H9 (cell line): Measurements from ENCODE around the gene TFF1. TPM values are rescaled to one million over a fixed set of nuclear protein-coding genes. Genes with fewer than 3 reads are reported as not detected.
A peak's percentile ranks its signal among the peaks of the same experiment; 100 is the strongest.

Source experiments
- DNase-seq: peaks from one replicate; pipeline ENCODE4 v3.0.0-alpha.2; 2017
- H2AFZ ChIP-seq: one replicate; pipeline ENCODE4 v1.6.1; 2013; ENCODE audit warnings: mild to moderate bottlenecking, low read length, control low read depth, moderate library complexity
- H2AK5ac ChIP-seq: 2 replicates; pipeline ENCODE4 v1.6.1; 2013; ENCODE audit warnings: low read length, control low read depth, mixed read lengths; ENCODE audit not compliant: insufficient read length
- H2BK120ac ChIP-seq: one replicate; pipeline ENCODE4 v1.6.1; 2013; ENCODE audit warnings: low read depth, mild to moderate bottlenecking, low read length, control low read depth, inconsistent platforms; ENCODE audit not compliant: poor library complexity, severe bottlenecking
- H2BK12ac ChIP-seq: 2 replicates; pipeline ENCODE4 v1.6.1; 2013; ENCODE audit warnings: low read length, control low read depth, mixed read lengths, low read depth; ENCODE audit not compliant: insufficient read length
- H2BK15ac ChIP-seq: 2 replicates; pipeline ENCODE4 v1.6.1; 2013; ENCODE audit warnings: low read depth, low read length, control low read depth
- H2BK20ac ChIP-seq: one replicate; pipeline ENCODE4 v1.6.1; 2013; ENCODE audit warnings: low read depth, mild to moderate bottlenecking, low read length, control low read depth, inconsistent platforms; ENCODE audit not compliant: poor library complexity, severe bottlenecking
- H2BK5ac ChIP-seq: 2 replicates; pipeline ENCODE4 v1.6.1; 2013; ENCODE audit warnings: low read length, control low read depth, mixed read lengths; ENCODE audit not compliant: insufficient read length
- H3K14ac ChIP-seq: 2 replicates; pipeline ENCODE4 v1.6.1; 2013; ENCODE audit warnings: low read length, control low read depth; ENCODE audit not compliant: insufficient read depth
- H3K18ac ChIP-seq: 2 replicates; pipeline ENCODE4 v1.6.1; 2013; ENCODE audit warnings: low read depth, mild to moderate bottlenecking, mixed read lengths, low read length, control low read depth; ENCODE audit not compliant: insufficient read length
- H3K23ac ChIP-seq: 2 replicates; pipeline ENCODE4 v1.6.1; 2013; ENCODE audit warnings: low read length, control low read depth, mixed read lengths, low read depth; ENCODE audit not compliant: insufficient read length
- H3K23me2 ChIP-seq: 2 replicates; pipeline ENCODE4 v1.6.1; 2013; ENCODE audit warnings: low read depth, mild to moderate bottlenecking, mixed read lengths, low read length, control low read depth; ENCODE audit not compliant: insufficient read length, poor library complexity, severe bottlenecking
- H3K27ac ChIP-seq: 2 replicates; pipeline ENCODE4 v1.5.1; 2013; ENCODE audit warnings: low read length, control low read depth, mixed read lengths, low read depth; ENCODE audit not compliant: insufficient read length
- H3K27me3 ChIP-seq: 2 replicates; pipeline ENCODE4 v1.6.1; 2013; ENCODE audit warnings: low read length, control low read depth, inconsistent platforms; ENCODE audit not compliant: insufficient read depth
- H3K4ac ChIP-seq: 2 replicates; pipeline ENCODE4 v1.6.1; 2013; ENCODE audit warnings: low read depth, mild to moderate bottlenecking, control low read depth, inconsistent platforms, low read length, moderate library complexity
- H3K4me1 ChIP-seq: 2 replicates; pipeline ENCODE4 v1.6.1; 2013; ENCODE audit warnings: low read length, control low read depth, inconsistent platforms; ENCODE audit not compliant: insufficient read depth
- H3K4me2 ChIP-seq: 2 replicates; pipeline ENCODE4 v1.6.1; 2013; ENCODE audit warnings: low read length, control low read depth, mixed read lengths; ENCODE audit not compliant: insufficient read length, insufficient read depth
- H3K56ac ChIP-seq: 2 replicates; pipeline ENCODE4 v1.6.1; 2013; ENCODE audit warnings: low read depth, mild to moderate bottlenecking, mixed read lengths, low read length, control low read depth; ENCODE audit not compliant: insufficient read length
- H3K79me1 ChIP-seq: 2 replicates; pipeline ENCODE4 v1.6.1; 2013; ENCODE audit warnings: low read depth, mild to moderate bottlenecking, moderate library complexity, low read length, control low read depth, inconsistent platforms; ENCODE audit not compliant: insufficient read depth, poor library complexity, severe bottlenecking
- H3K79me2 ChIP-seq: 2 replicates; pipeline ENCODE4 v1.6.1; 2013; ENCODE audit warnings: low read length, control low read depth, inconsistent platforms; ENCODE audit not compliant: insufficient read depth
- H3K9ac ChIP-seq: 2 replicates; pipeline ENCODE4 v1.6.1; 2013; ENCODE audit warnings: low read length, control low read depth, mixed read lengths; ENCODE audit not compliant: insufficient read length; ENCODE audit errors: extremely low read depth
- H3K9me3 ChIP-seq: one replicate; pipeline ENCODE4 v1.6.1; 2013; ENCODE audit warnings: low read depth, low read length, inconsistent platforms; ENCODE audit not compliant: control insufficient read depth
- H3T11ph ChIP-seq: one replicate; pipeline ENCODE4 v1.6.1; 2013; ENCODE audit warnings: mild to moderate bottlenecking, low read length, control low read depth, inconsistent platforms
- H4K20me1 ChIP-seq: one replicate; pipeline ENCODE4 v1.6.1; 2013; ENCODE audit not compliant: control insufficient read depth, insufficient read length, insufficient read depth
- H4K5ac ChIP-seq: 2 replicates; pipeline ENCODE4 v1.6.1; 2013; ENCODE audit warnings: low read depth, mild to moderate bottlenecking, mixed read lengths, low read length, control low read depth; ENCODE audit not compliant: insufficient read length
- H4K8ac ChIP-seq: replicated peaks from 2 replicates; pipeline ENCODE4 v1.6.1; 2013; ENCODE audit warnings: low read length, control low read depth, mixed read lengths, low read depth; ENCODE audit not compliant: insufficient read length
- H4K91ac ChIP-seq: 2 replicates; pipeline ENCODE4 v1.6.1; 2013; ENCODE audit warnings: low read depth, mild to moderate bottlenecking, moderate library complexity, mixed read lengths, low read length, control low read depth; ENCODE audit not compliant: insufficient read length
- H3K27ac Mint-ChIP-seq, 3 experiments: 2 replicates in 2 of 3; 3 replicates in 1 of 3; pipeline ENCODE4 v1.8.0; 2020 to 2021; ENCODE audit warnings: mixed read lengths in 3 of 3, mild to moderate bottlenecking in 1 of 3, moderate library complexity in 1 of 3
- H3K27me3 Mint-ChIP-seq: 2 replicates; pipeline ENCODE4 v1.8.0; 2021; ENCODE audit warnings: low read depth, mild to moderate bottlenecking, moderate library complexity, mixed read lengths
- H3K36me3 Mint-ChIP-seq, 3 experiments: 2 replicates in 2 of 3; 3 replicates in 1 of 3; pipeline ENCODE4 v1.8.0; 2020 to 2021; ENCODE audit warnings: low read depth in 3 of 3, mixed read lengths in 3 of 3; ENCODE audit not compliant: insufficient read depth in 1 of 3
- H3K4me1 Mint-ChIP-seq, 2 experiments: 2 replicates each; pipeline ENCODE4 v1.8.0; 2020; ENCODE audit warnings: mixed read lengths in 2 of 2
- H3K4me3 Mint-ChIP-seq, 2 experiments: 2 replicates in 1 of 2; 3 replicates in 1 of 2; pipeline ENCODE4 v1.8.0; 2020 to 2021; ENCODE audit warnings: mild to moderate bottlenecking in 2 of 2, mixed read lengths in 2 of 2, moderate library complexity in 1 of 2
- H3K9me3 Mint-ChIP-seq, 2 experiments: 2 replicates in 1 of 2; 3 replicates in 1 of 2; pipeline ENCODE4 v1.8.0; 2020; ENCODE audit warnings: mild to moderate bottlenecking in 2 of 2, mixed read lengths in 2 of 2, moderate library complexity in 1 of 2
- CTCF ChIP-seq: fragments of 200-600 bp; sonication (generic); conservative IDR thresholded peaks from 3 replicates; pipeline ENCODE4 v1.8.0; 2021; ENCODE audit warnings: antibody characterized with exemption, mild to moderate bottlenecking
- WGBS: extraction: QIAGEN DNeasy Blood & Tissue Kit; methylation state at CpG from one replicate; pipeline ENCODE4 v1.1.7; 2013; ENCODE audit warnings: missing lambda C conversion rate, low lambda C conversion rate, mixed read lengths; ENCODE audit not compliant: insufficient read length; ENCODE audit errors: extremely low coverage; 5-methylcytosine and 5-hydroxymethylcytosine counted together
- total RNA-seq: library from RNA; stranded (reverse); gene quantifications from 2 replicates; pipeline ENCODE4 v1.2.1, GENCODE V29; 2021

The TFF1 gene
- total RNA-seq, 1 experiment from 2014 or later, result not detected

- no peak overlapping the region for H2BK20ac ChIP-seq
- H3K36me3 Mint-ChIP-seq, result peaks cover 0 to 5% (median 4%) of the 10 kb centered on the region in 3 experiments; a peak in 5 of 7 replicates
- peak overlapping the region in 1 of 3 experiments; percentile 77; a peak in 3 of 7 replicates for H3K27ac Mint-ChIP-seq
- WGBS, result no CpG with 5 or more reads among the region's 13 CpGs
- no peak overlapping the region for H3K56ac ChIP-seq
- no peak overlapping the region for H2AK5ac ChIP-seq
- H3K79me1 ChIP-seq, result no peaks in the 10 kb centered on the region
- no peak overlapping the region for H3K14ac ChIP-seq
- no peak overlapping the region for H3K9ac ChIP-seq
- no peak overlapping the region for H3T11ph ChIP-seq
- H3K9me3 Mint-ChIP-seq, result peaks cover 9% of the 10 kb centered on the region in 2 experiments
- no peak overlapping the region for H2BK120ac ChIP-seq
- TF ChIP-seq CTCF, result no peak
- no peaks in the 10 kb centered on the region; the same call in 1 of the 2 replicates for H3K4me1 ChIP-seq
- no peak overlapping the region for H2BK12ac ChIP-seq
- H3K4me3 Mint-ChIP-seq, result peak overlapping the region in 1 of 2 experiments; percentile 59; a peak in 1 of 5 replicates
- H2BK15ac ChIP-seq, result no peak overlapping the region
- H2BK5ac ChIP-seq, result no peak overlapping the region
- no peaks in the 10 kb centered on the region for H3K79me2 ChIP-seq
- no peak overlapping the region for H2AFZ ChIP-seq
- peaks cover 0 to 2% of the 10 kb centered on the region in 2 experiments; a peak in 1 of 4 replicates for H3K4me1 Mint-ChIP-seq
- DNase-seq, result no peak
- H4K5ac ChIP-seq, result no peak overlapping the region
- no peaks in the 10 kb centered on the region for H3K23me2 ChIP-seq
- H3K27me3 ChIP-seq, result no peaks in the 10 kb centered on the region
- H3K23ac ChIP-seq, result no peak overlapping the region
- no peak overlapping the region for H4K8ac ChIP-seq
- no peak overlapping the region for H4K91ac ChIP-seq
- peaks cover 5% of the 10 kb centered on the region for H3K27me3 Mint-ChIP-seq
- no peak overlapping the region for H3K4me2 ChIP-seq
- H3K9me3 ChIP-seq, result no peaks in the 10 kb centered on the region
- H3K18ac ChIP-seq, result no peak overlapping the region
- no peak overlapping the region for H3K27ac ChIP-seq
- H4K20me1 ChIP-seq, result no peaks in the 10 kb centered on the region
- H3K4ac ChIP-seq, result no peak overlapping the region
Measured at GRCh38 chr21:42364304-42364865, 1.9 kb downstream of the TFF1 start.
